Heart left ventricle (tissue), 16 donors: ENCODE measurements around the gene TCF20. TPM values are rescaled to one million over a fixed set of nuclear protein-coding genes. Genes with fewer than 3 reads are reported as not detected.
A peak's percentile ranks its signal among the peaks of the same experiment; 100 is the strongest.

Source experiments
- ATAC-seq, 4 donors: fragments of 200-7000 bp; cut with Tn5 transposase; one replicate each; pipeline ENCODE4 v1.9.1; 2020 to 2022; ENCODE audit warnings: moderate library complexity in 4 of 4, mild to moderate bottlenecking in 3 of 4, moderate number of reproducible peaks in 1 of 4
- DNase-seq, 5 donors: peaks; one replicate each; pipeline ENCODE4 v3.0.0-alpha.2; 2020
- H3K27ac ChIP-seq, 12 donors: fragments of 200-600 bp; sonication (generic) in 4 of 12; one replicate each; pipeline versions ENCODE4 v1.5.0 to v1.8.0; 2016 to 2022; ENCODE audit warnings: mild to moderate bottlenecking in 2 of 12
- H3K27me3 ChIP-seq, 9 donors: fragments of 200-600 bp; sonication (generic) in 2 of 9; one replicate each; pipeline versions ENCODE4 v1.5.1 to v1.8.0; 2016 to 2022; ENCODE audit warnings: mild to moderate bottlenecking in 3 of 9
- H3K36me3 ChIP-seq, 9 donors: fragments of 200-600 bp; sonication (generic) in 2 of 9; one replicate each; pipeline versions ENCODE4 v1.5.0 to v1.8.0; 2018 to 2022; ENCODE audit warnings: mild to moderate bottlenecking in 2 of 9
- H3K4me1 ChIP-seq, 12 donors: fragments of 200-600 bp; sonication (generic) in 4 of 12; one replicate each; pipeline versions ENCODE4 v1.5.0 to v1.8.0; 2016 to 2022; ENCODE audit warnings: mild to moderate bottlenecking in 3 of 12
- H3K4me3 ChIP-seq, 12 donors: fragments of 200-600 bp; sonication (generic) in 4 of 12; one replicate each; pipeline versions ENCODE4 v1.5.0 to v1.8.0; 2017 to 2022; ENCODE audit warnings: mild to moderate bottlenecking in 9 of 12, moderate library complexity in 4 of 12
- H3K9me3 ChIP-seq, 12 donors: fragments of 200-600 bp; sonication (generic) in 4 of 12; one replicate each; pipeline versions ENCODE4 v1.5.0 to v1.8.0; 2016 to 2022; ENCODE audit warnings: mild to moderate bottlenecking in 1 of 12
- CTCF ChIP-seq, 12 donors: fragments of 200-600 bp; sonication (generic) in 4 of 12; IDR thresholded peaks; one replicate each; pipeline versions ENCODE4 v1.5.0 to v1.8.0; 2018 to 2022; ENCODE audit warnings: antibody characterized with exemption in 12 of 12, mild to moderate bottlenecking in 5 of 12
- POLR2A ChIP-seq, 2 donors: fragments of 450-650 bp; IDR thresholded peaks; one replicate each; pipeline ENCODE4 v1.6.1; 2017; ENCODE audit warnings: antibody characterized with exemption in 2 of 2, mild to moderate bottlenecking in 2 of 2, moderate library complexity in 2 of 2
- WGBS, 4 donors: extraction: QIAGEN DNeasy Blood & Tissue Kit in 2 of 4; methylation state at CpG; one replicate each; pipeline versions ENCODE4 v1.1.5 to v1.1.7; 2013 to 2018; 5-methylcytosine and 5-hydroxymethylcytosine counted together
- intact Hi-C, 10 donors: fragments of 100-400 bp; cut with DNase I; formaldehyde crosslinking; loops; one replicate each; pipeline versions ENCODE4 v1.11.1 to v1.14.2; 2022
- polyA plus RNA-seq, 2 donors: library from polyadenylated mRNA; stranded (reverse); fragments of 200-250 nt; gene quantifications; one replicate each; pipeline ENCODE4 v1.2.3, GENCODE V29; 2013
- total RNA-seq, 9 donors: library from RNA; depleted of rRNA in 2 of 9; stranded (reverse); fragments of >200 nt in 2 of 9; fragmentation: NEBNext Ultra II Directional in 3 of 9; extraction: Animal tissue kit (Norgen Biotek cat#: 25700) in 3 of 9; gene quantifications; one replicate each; pipeline versions ENCODE4 v1.1.0 to v1.2.4, GENCODE V29; 2016 to 2023
- donor health status: ischemic (EF 13 %, LVEDD 7.1; RV severe dilation, severe dysfunction).
- donor health status: healthy with polysubstance abuse.
- donor health status: DM: no; HTN: yes; CAD: no.
- donor health status: DM: no; HTN: no; CAD: no.
- donor health status: ischemic (EF 25% LVEDD 6.9; RV normal size, moderate dysfunction).
- donor health status: ischemic (EF 25% LVEDD 5.7; RV mildly dilated, moderate dysfunction).
- donor health status: healthy.
- donor health status: DM: yes; HTN: yes; CAD: no.
- donor health status: ischemic (EF 35%, LVEDD 5.7; RV mildly dilated, moderate dysfunction).
- donor health status: nonischemic (EF 11% LVEDD 7.7; RV severe dilation, severe dysfunction).
- donor health status: DM: yes; HTN: yes; CAD: no.
- donor health status: PGD.
- donor health status: ischemic (EF 29% LVEDD 5.4; RV normal size, mild dysfunction).
- donor health status: nonischemic (EF 23%, LVEDD 6.1; RV moderate dilation, normal function).

Gene TCF20
- total and polyA plus RNA-seq, 11 donors, result 5.2 to 25.7 (median 15.7) TPM

- no peak for DNase-seq
- no peak for TF ChIP-seq POLR2A (IDR thresholded peaks at IDR 0.05)
- TF ChIP-seq CTCF (IDR thresholded peaks at IDR 0.05), result no peak
- Histone ChIP-seq H3K36me3 (no peaks in the 10 kb centered on the region), H3K27me3 (peaks cover 0 to 37% (median 16%) of the 10 kb centered on the region in 9 donors), H3K4me1 (peaks cover 0 to 15% (median 5%) of the 10 kb centered on the region in 12 donors), H3K4me3 (no peak overlapping the region), H3K27ac (no peak overlapping the region), H3K9me3 (no peaks in the 10 kb centered on the region)
- intact Hi-C loops, result loop anchor here in 3 of 10 donors (5.0 to 10.0 kb wide), 3 partner anchors 155 to 205 kb away; partner anchors contain the start of genes NFAM1 (in 2 of the 3), NAGA (in 1 of the 3), PHETA2 (in 1 of the 3) and SMDT1 (in 1 of the 3)
- 84 to 91% (median 89%) methylated on average over 10 to 13 of the region's 13 CpGs for WGBS, 4 donors
- ATAC-seq, result no peak
Measured at GRCh38 chr22:42279425-42280020, 9.1 kb upstream of the TCF20 start.

- DNase-seq, result no peak
- peaks cover 0 to 24% (median 4%) of the 10 kb centered on the region in 9 donors for H3K27me3 ChIP-seq
- no peak overlapping the region for H3K27ac ChIP-seq
- 62 to 72% (median 69%) methylated on average over 21 of the region's 21 CpGs for WGBS, 4 donors
- peak in 2 of 4 donors; percentile 36 to 59 for ATAC-seq
- no peaks in the 10 kb centered on the region for H3K9me3 ChIP-seq
- TF ChIP-seq POLR2A (IDR thresholded peaks at IDR 0.05) (no peak), CTCF (IDR thresholded peaks at IDR 0.05) (peak in 7 of 12 donors; percentile 8 to 37 (median 24))
- H3K4me1 ChIP-seq, result peaks cover 0 to 9% (median 1%) of the 10 kb centered on the region in 12 donors
- H3K4me3 ChIP-seq, result no peak overlapping the region
- no peaks in the 10 kb centered on the region for H3K36me3 ChIP-seq
- intact Hi-C loops, result loop anchor here in 3 of 10 donors (10.0 kb wide), 2 partner anchors 157 to 203 kb away; partner anchors contain the start of genes NFAM1 (in 2 of the 3), NAGA (in 1 of the 3), PHETA2 (in 1 of the 3) and SMDT1 (in 1 of the 3)
Measured at GRCh38 chr22:42277988-42278776, 7.7 kb upstream of the TCF20 start.

GRCh38 chr22:42277232-42277753 is 6.8 kb upstream of the TCF20 start:
- 95 to 97% (median 96%) methylated on average over 4 of the region's 4 CpGs for WGBS, 4 donors
- Histone ChIP-seq H3K36me3 (no peaks in the 10 kb centered on the region), H3K4me1 (peaks cover 0 to 6% (median 0%) of the 10 kb centered on the region in 12 donors), H3K9me3 (no peaks in the 10 kb centered on the region), H3K27ac (no peak overlapping the region), H3K4me3 (no peak overlapping the region), H3K27me3 (peaks cover 0 to 16% (median 0%) of the 10 kb centered on the region in 9 donors)
- TF ChIP-seq POLR2A (IDR thresholded peaks at IDR 0.05) (no peak), CTCF (IDR thresholded peaks at IDR 0.05) (no peak)
- DNase-seq, result no peak
- no peak for ATAC-seq
- intact Hi-C loops, result loop anchor here in 3 of 10 donors (10.0 kb wide), 2 partner anchors 158 to 202 kb away; partner anchors contain the start of genes NFAM1 (in 2 of the 3), NAGA (in 1 of the 3), PHETA2 (in 1 of the 3) and SMDT1 (in 1 of the 3)
